Stimulated activated CD4-positive, alpha-beta T cell treated with anti-CD3 and anti-CD28 coated beads, Interleukin-2, amount 100 ng/mL, for 4 hours (primary cell): ENCODE measurements around the gene PPP1R7.
"Not testable (repeated sequence)": the region's sequence is repeated elsewhere in the genome, so short reads cannot be mapped to it uniquely, and the experiment has no call there.

ENCODE experiments used
- DNase-seq: peaks from one replicate; pipeline ENCODE4 v3.0.0-alpha.2; 2020; ENCODE audit warnings: low read depth

Gene PPP1R7, protein sequence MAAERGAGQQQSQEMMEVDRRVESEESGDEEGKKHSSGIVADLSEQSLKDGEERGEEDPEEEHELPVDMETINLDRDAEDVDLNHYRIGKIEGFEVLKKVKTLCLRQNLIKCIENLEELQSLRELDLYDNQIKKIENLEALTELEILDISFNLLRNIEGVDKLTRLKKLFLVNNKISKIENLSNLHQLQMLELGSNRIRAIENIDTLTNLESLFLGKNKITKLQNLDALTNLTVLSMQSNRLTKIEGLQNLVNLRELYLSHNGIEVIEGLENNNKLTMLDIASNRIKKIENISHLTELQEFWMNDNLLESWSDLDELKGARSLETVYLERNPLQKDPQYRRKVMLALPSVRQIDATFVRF

DNA sequence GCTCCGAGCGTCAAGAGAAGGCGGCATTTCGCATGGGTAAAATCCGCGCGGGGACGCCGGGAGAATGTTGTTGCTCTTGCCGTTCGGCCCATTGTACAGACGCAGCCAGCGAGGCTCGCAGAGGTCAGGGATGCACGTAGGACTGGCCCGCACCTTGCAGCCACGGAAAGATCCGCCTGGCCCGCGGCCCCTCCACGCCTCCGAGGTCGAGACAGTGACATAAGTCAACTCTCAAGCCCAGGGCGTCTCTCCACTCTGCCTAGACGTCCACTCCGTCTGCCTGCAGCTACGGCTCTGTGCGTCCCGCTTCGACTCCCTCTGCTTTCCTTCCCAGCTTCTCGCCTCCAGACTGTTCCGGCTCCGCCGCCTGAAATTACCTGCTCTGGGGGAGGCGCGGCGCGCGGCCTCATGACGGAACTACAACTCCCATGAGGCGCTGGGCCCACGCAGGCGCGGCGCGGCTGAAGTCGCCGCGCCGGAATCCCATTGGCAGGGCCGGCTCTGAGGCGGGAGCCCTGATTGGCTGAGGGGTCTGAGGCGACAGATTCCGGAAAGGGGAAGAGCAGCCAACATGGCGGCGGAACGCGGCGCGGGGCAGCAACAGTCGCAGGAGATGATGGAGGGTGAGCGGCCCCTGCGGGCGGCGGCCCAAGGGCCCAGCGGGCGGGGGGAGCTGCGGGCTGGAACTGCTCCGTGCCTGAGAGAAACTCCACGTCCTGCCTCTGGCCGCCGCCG, at the start of gene PPP1R7:
Gene PPP1R7, plus strand, starts transcription at position 543 of the 735 bp plus-strand sequence. Its CDS starts 29 bp downstream, at position 572.
- peak; percentile 94 for DNase-seq

DNA sequence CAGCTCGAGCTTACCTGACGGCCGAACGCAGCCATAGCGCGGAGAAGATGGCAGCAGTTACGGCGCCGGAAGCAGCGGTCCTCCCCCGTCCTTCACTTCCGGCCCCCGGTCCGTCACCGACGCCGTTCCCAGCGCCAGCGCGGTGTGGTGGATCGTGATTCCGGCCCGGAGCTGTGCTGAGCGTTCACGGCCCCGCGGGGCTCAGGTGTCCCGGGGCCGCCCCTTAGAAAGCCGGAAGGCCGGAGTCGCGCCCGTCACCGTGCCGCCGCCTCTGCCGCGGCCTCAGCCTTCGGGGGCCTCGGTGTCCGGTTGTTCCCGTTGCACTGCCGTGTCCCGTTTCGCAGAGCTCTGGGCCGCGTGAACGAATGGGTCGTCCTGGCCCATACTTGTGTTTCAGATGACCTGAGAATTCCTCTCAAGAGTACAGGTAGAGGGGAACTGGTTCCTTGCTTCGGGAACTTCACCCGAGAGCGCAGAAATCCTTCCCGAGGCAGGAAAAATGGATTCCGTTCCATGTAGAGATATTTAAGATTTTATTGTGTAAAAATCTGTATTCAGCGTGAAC, 47.9 kb upstream of the PPP1R7 start, which contains the start of gene MTERF4:
Gene MTERF4, minus strand, starts transcription at position 49 of the 565 bp plus-strand sequence. Its CDS starts 14 bp downstream, at position 35.
- DNase-seq: peak; percentile 81

DNA sequence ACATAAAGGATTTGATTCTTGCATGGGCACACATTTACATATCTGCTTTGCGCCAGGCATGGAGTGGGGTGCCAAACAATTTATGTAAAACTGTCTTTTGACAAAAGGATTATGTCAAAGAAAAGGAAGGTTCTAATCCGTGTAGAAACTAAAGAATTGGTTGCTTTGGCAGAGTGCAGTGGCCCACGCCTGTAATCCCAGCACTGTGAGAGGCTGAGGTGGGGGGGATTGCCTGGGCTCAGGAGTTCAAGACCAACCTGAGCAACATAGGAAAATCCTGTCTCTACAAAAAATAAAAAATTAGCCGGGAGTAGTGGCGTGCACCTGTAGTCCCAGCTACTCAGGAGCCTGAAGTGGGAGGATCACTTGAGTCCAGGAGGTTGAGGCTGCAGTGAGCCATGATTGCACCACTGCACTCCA, 47.1 kb upstream of the PPP1R7 start:
- DNase-seq: no peak

DNA sequence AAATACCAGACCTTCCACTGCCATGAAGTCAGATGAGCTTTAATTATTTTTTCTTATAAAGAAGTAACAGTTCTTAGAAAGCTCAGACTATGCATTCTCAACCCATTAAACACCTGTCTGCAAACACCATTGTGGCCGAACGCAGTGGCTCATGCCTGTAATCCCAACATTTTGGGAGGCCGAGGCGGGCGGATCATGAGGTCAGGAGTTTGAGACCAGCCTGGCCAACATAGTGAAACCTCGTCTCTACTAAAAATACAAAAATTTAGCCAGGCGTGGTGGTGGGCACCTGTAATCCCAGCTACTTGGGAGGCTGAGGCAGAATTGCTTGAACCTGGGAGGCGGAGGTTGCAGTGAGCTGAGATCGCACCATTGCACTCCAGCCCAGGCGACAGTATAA, 45.7 kb upstream of the PPP1R7 start:
- DNase-seq: not testable (repeated sequence)

DNA sequence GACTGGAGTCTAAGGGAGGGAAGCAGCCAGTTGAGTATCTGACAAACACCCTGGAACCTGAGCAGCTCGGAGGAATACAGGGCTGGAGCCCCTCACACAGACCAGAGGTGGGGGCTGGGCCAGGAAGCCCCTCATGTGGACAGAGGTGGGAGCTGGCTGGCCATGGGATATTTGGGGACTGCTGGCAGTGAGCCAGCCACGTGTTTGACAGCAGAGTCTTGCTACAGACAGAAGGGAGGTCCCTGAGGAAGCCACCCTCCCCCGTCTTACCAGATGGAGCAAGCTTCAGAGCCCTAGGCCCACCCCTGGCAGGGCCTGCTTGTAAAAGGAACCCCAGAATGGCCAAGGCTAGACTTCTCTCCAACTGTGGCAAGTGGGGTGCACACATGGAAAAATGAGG, 44.6 kb upstream of the PPP1R7 start:
- no peak for DNase-seq

DNA sequence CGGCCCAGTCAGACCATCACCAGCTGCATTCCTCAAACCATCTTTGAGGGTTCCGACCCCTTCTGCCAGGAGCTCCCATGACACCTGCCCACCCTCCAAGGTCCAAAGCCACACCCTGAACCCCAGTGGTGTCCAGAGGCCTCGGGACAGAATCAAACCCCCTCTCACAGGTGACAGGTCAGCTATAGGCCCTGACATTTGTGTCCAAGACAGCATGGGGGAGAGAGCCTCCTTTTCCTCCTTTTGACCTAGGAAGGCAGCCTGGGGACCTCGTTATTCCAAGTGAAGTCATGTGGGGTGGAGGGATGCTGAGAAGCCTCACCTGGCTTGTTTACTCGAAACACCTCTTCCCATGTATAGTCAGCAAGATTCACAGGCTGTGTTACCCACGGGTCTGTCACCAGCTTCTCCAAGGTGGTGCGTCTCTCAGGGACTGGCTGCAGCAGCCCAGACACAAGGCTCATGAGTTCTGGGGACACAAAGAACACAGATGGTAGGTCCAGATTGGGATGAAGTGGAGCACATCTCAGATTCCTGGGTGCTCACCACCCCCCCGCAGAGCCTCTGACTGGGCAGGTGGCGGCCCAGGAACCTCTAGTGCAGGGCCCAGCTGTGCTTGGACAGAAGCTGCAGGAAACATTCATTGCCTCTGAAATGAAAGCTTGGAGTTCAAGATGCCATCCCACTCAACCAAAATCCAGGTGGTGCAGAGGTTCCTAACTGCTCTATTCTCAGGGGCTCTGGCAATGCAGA, 43.1 kb upstream of the PPP1R7 start:
- DNase-seq: no peak

DNA sequence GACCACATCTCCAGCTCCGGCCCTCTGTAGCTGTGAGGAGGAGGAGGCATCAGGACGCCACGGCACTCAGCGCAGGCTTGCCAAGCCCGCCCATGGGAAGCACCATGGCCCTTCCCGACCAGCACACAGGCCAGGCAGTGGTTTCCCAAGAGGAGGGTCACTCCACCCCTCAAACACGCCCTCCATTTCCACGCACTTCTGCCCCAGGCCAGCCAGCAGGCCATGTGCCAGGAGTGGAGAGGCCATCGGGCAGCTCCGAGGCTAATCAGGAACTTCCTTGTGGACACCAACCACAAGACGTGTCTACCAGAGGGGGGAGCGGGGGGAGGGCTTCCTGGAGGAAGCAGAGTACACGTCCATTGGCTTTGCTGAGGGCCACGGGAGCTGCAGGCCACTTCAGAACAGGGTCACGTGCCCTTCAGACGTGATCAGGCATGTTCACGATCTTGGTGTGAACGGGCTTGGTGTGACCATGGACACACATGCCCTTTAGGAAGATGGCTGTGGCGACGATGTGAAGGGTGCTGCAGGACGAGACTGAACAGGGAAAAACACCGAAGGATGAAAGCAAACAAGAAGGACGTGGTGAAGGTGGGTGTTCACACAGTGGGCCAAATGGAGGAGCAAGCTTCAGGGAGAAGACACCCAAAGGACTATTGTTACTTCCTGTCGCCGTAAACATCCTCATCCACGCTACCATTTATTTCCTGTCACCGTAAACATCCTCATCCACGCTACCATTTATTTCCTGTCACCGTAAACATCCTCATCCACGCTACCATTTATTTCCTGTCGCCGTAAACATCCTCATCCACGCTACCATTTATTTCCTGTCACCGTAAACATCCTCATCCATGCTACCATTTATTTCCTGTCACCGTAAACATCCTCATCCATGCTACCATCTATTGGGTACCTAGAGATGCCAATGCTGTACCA, 41.7 kb upstream of the PPP1R7 start:
- no peak for DNase-seq

DNA sequence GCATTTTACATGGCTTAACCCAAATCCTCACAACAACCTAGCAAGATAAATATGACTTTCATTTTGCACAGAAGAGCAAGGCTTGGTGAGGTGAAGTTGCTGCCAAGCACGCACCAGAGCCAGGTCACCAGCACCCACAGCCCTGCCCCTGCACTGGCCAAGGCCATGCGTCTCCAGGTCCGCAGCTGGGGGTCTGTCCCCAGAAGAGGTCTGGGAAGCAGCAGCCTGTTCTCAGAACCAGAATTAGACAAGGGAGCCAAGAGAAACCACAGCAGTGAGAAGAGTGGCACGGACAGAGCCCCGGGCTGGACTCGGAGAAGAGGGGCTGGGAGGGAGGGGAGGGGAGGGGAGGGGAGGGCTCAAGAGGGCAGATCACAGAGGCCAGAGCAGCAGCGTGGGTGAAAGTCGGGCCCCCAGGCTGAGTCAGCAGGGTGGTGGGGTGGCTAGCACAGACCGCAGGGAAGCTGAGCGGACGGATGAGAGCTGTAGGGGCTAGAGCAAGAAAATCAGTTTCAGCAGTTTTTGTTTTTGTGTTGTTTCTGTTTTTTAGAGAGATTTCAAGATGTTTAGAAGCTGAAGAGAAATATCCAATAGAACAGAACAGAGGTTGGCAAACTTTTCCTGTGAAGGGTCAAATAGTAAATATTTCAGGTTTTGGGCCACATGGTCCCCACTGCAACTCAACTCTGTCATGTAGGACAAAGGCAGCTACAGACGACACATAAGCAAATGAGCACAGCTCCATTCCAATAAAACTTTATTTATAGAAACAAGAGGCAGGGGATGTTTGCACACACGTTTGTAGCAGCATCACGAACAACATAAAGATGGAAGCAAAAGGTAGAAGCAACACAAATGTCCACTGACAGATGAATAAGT, 40.8 kb upstream of the PPP1R7 start:
- no peak for DNase-seq

DNA sequence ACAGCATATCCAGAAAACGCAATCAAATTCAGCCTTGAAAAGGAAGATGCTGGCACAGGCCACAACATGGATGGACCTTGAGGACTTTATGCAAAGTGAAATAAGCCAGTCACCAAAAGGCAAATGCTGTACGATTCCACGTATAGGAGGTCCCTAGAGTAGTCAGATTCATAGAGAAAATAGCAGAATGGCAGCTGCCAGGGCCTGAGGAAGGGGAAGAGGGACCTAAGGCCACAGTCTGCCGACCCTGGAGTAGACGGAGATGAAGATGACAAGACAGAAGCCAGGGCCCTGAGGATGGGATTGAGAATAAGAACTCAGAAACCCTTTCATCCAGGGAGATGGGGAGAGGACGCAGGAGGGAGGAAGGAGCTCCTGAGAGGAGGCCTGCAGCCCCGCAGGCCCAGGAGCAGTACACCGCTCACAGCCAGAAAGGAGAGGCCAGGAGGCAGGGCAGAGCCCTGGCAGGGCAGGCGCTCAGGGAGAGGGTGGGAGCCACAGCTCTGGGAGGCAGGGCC, 40.1 kb upstream of the PPP1R7 start:
- DNase-seq: no peak

DNA sequence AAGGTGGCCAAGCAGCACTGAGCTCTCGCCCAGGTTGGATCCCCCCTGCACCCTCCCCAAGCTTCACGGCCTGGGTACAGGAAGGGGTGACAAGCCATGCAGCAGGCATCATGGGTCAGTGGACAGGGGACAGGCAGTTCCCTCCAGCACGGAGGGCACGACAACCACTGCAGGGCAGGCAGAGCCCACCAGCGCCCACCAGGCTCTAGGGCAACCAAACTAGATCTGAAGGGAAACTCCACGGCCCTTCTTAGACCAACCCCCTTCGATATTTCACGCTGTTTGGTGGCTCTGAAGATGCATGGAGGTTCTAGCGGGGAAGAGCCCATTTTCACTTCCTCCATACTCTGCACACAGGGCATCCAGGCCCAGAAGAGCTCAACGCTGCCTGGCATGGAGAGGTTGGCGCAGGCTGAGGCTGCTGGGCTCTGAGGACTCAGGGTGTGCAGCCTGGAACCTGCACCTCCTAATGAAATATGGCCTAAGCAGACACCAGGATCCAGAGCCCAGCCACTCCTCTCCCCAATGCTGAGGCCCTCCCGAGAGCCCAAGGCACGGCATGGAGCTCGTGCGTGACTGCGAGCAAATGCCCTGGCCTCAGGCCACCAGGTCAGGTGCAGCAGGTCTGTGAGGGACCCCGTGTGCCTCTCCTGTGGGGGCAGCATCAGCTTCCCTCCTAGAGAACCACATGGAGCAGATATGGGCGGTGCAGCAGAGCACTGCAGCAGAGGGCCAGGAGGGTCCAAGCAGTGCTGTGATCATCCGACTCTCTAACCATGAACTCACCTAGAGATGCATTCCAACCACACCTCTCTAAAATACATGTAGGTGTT, 39.4 kb upstream of the PPP1R7 start:
- DNase-seq: no peak

DNA sequence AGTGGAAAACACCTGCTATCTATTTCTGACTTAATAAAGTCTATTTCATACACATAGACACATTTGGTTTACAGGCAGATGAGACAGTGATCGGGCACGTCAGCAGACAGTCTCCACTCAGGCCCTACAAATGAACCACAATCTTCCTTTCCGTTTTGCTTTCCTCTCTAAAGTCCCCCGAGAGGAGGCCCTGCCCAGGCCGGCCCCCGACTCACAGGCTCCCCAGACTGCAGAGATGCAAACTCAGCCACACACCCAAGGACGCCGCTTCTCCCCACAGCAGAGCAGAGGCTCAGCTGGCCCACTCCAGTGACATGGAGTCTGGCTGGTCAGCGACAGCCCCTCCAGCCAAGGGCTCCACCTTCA, 38.8 kb upstream of the PPP1R7 start:
- DNase-seq: no peak

DNA sequence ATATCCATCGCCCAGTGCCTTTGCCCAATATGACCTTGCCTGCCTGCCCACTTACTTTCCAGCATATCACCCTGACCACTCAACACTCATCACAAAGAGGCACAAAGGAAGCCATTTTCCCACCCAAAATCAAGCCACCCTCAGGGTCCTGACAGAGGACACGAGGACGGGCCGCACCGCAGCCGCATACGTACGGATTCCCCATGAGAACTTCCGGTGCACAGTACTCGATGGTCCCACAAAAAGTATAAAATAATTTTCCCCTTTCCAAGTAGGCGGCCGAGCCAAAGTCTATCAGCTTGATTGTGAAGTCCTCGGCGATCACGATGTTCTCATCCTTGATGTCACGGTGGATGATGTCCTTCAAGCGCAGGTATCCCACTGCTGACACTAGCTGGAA, 38.2 kb upstream of the PPP1R7 start:
- no peak for DNase-seq

DNA sequence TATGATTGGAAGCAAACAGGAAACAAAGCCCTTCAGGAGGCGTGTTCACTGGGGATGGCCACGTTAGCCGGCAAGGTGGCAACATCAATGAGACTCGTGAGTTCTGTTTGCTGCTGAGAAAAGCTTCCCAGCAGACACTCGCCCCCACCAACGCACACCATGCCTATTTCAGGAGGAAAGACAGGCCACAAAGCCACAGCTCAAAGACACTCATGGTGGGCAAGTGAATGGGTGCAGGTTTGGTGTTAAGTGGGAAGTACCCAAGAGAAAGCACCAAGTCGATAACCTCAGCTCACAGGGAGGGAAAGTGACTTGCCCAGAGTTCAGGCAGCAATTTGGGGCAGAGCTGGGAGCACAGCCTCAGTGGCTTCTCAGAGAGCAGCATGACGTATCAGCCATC, 37.7 kb upstream of the PPP1R7 start:
- DNase-seq: no peak

DNA sequence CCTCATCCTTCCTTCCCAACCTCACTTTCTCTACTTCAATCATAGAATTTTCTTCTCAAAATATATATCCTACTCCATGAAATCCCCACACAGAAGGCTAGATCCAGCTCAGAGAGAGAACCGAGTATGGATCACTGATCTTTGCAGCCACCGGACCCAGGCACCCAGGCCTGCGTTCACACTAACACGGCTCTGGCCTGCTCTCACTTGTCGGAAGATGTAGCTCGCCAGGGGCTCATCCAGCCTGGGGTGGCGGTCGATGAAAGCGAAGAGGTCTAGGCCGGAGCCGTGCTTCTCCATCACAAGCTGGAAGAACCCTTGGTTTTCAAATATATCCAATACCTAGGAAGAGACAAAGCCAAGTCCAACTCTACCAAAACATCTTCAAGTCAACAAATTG, 35.4 kb upstream of the PPP1R7 start:
- DNase-seq: no peak

DNA sequence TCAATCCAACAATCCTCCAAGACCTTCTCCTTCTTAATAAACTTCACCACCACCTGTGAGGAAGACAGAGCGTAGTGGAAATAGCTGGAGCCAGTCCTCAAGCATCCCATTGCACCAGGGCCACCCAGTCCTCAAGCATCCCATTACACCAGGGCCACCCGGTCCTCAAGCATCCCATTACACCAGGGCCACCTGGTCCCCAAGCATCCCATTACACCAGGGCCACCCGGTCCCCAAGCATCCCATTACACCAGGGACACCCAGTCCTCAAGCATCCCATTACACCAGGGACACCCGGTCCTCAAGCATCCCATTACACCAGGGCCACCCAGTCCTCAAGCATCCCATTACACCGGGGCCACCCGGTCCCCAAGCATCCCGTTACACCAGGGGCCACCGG, 34.9 kb upstream of the PPP1R7 start:
- no peak for DNase-seq

DNA sequence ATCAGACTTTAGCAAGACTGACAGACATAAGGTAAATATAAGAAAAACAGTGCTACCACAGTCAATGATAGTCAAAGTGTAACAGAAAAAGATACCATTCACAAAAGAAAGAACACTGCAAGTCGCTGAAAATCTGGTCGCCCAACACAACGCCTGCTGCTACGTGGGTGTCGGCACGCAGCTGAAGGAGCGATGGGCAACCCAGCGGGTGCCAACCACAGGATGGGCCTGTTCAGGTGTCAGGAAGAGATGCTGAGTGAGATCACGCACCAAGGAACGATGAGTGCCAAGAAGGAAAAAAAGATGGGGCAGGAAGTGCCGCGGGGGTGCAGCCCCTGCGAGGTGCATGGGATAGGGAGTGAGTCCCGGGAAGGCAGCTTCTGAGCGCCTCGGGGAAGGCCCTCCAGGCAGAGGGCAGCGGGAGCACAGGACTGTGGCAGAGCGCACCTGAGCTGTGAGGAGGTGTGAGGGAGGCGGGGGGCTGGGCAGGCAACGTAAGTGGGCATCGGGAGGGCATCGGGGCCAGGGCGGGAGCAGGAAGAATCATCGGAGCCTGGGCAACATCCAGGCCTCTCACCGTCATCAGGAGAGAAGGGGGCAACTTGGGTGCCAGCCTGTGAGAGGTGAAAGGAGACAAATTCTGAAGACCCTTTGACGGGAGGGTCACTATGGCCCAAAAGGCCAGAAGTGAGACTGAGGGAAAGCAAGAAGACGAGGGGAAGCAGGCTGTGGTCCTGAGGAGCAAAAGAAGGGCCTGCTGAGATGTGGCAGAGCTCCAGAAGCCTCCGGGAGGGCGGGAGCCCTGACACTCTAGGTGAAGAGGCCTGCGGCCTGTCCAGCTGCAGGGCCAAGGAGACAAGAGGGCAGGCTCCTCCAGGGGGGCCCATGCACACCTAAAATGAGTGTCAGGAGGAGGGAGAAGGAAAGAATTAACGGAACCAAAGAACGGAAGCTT, 33.4 kb upstream of the PPP1R7 start:
- DNase-seq: no peak

DNA sequence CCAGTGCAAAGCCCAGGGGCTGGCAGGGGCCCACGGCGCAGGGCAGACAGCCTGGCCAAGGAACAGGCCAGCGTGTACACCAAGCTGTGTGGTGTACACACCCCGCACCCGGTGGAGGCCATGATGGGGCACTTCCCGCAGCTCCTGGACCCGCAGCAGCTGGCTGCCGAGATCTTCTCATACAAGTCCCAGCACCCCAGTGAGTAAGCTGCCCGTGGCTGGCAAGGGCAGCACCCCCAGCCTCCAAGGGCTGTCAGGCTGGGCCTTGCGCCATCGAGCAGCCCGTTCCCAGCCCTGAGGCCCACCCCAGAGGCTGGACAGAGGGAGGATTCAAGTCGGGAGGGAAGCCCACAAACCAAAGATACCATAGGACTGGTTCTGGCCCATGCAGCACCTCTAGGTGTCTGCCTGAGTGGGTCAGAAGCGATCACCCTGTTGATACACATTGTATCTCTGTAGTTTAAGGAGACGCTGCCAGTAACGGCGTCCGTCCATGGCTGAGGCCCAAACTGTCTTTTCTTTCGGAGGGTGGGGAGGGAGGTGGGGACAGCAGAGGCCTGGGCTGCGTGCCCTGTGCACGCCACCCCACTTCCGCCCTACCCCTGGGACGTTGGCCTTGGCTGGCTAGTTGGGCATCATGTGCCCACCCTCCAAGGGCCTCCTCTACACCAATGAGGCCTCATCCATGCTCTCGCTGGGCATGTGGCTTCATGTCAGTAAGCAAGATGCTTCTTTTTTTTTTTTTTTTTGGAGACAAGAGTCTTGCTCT, 31.3 kb upstream of the PPP1R7 start:
- no peak for DNase-seq
